ENCODE results near the gene FLOT2. TPM values are rescaled to one million over a fixed set of nuclear protein-coding genes. Genes with fewer than 3 reads are reported as not detected.

Gene FLOT2
- total and polyA plus RNA-seq, 2 donors (not counting 1 experiment from before 2014, with no cell fraction given): 48.9 to 81.1 TPM

GRCh38 chr17:28941251-28941650, 43.7 kb upstream of the FLOT2 start:
- Histone ChIP-seq H3K9ac (ENCODE audit: insufficient read depth, low read length) (no peak overlapping the region), H3K27me3 (ENCODE audit: control insufficient read depth, insufficient read depth, low read length) (no peaks in the 10 kb centered on the region), H3K79me2 (ENCODE audit: control insufficient read depth, insufficient read depth, low read length) (peaks cover 91% of the 10 kb centered on the region), H4K20me1 (ENCODE audit: control insufficient read depth, extremely low read depth, insufficient read depth, low read length) (no peaks in the 10 kb centered on the region), H3K4me1 (ENCODE audit: control insufficient read depth, extremely low read depth, insufficient read depth, low read length) (peaks cover 2% of the 10 kb centered on the region), H3K36me3 (ENCODE audit: control insufficient read depth, insufficient read depth, low read length) (no peaks in the 10 kb centered on the region), H3K27ac (ENCODE audit: insufficient read depth, low read length) (no peak overlapping the region), H3K9me3 (ENCODE audit: control insufficient read depth, insufficient read depth, low read depth, low read length) (no peaks in the 10 kb centered on the region), H3K4me2 (ENCODE audit: extremely low read depth, insufficient read depth, low read length) (no peak overlapping the region), H2AFZ (ENCODE audit: low read length) (no peak overlapping the region), H3K4me3 (replicated peaks in 1 of 4; ENCODE audit: control extremely low read depth in 1 of 4, insufficient read depth in 1 of 4, low read depth in 3 of 4, low read length in 4 of 4) (no peak overlapping the region)
- TF ChIP-seq EZH2 (IDR thresholded peaks at IDR 0.05; ENCODE audit: low read length, missing control alignments): no peak
- TF ChIP-seq, protein P1, sequence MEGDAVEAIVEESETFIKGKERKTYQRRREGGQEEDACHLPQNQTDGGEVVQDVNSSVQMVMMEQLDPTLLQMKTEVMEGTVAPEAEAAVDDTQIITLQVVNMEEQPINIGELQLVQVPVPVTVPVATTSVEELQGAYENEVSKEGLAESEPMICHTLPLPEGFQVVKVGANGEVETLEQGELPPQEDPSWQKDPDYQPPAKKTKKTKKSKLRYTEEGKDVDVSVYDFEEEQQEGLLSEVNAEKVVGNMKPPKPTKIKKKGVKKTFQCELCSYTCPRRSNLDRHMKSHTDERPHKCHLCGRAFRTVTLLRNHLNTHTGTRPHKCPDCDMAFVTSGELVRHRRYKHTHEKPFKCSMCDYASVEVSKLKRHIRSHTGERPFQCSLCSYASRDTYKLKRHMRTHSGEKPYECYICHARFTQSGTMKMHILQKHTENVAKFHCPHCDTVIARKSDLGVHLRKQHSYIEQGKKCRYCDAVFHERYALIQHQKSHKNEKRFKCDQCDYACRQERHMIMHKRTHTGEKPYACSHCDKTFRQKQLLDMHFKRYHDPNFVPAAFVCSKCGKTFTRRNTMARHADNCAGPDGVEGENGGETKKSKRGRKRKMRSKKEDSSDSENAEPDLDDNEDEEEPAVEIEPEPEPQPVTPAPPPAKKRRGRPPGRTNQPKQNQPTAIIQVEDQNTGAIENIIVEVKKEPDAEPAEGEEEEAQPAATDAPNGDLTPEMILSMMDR (conservative IDR thresholded peaks at IDR 0.05 in 1 of 2, IDR thresholded peaks at IDR 0.05 in 1 of 2; ENCODE audit: low read depth in 1 of 2, low read length in 2 of 2): no peak
- no peak for DNase-seq (ENCODE audit: low read depth in 2 of 2)

GRCh38 chr17:28940675-28941074, 43.1 kb upstream of the FLOT2 start:
- peaks cover 92% of the 10 kb centered on the region for H3K79me2 ChIP-seq (ENCODE audit: control insufficient read depth, insufficient read depth, low read length)
- no peaks in the 10 kb centered on the region for H3K36me3 ChIP-seq (ENCODE audit: control insufficient read depth, insufficient read depth, low read length)
- H2AFZ ChIP-seq (ENCODE audit: low read length): no peak overlapping the region

DNA sequence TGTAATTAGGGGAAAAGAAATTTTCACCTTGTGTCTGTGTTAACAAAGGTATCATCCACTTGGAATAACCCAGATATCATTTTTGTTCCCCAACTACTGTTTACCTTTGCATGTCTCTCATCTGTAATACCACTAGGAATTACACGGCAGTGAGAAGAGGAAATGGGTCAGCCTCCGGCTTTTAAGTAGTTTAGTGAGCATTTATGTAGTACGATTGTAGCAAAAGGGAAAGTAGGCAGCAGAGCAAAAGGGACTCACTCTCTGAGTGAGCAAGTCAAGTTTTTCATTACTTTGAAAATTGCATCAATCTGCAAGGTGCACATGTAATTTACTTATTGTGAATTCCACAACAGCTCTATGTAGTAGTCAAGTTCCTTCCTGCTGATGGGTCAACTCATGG, 42.6 kb upstream of the FLOT2 start:
- Histone ChIP-seq H4K20me1 (ENCODE audit: control insufficient read depth, extremely low read depth, insufficient read depth, low read length) (no peaks in the 10 kb centered on the region), H3K27ac (ENCODE audit: insufficient read depth, low read length) (no peak overlapping the region), H3K4me2 (ENCODE audit: extremely low read depth, insufficient read depth, low read length) (no peak overlapping the region), H2AFZ (ENCODE audit: low read length) (no peak overlapping the region), H3K79me2 (ENCODE audit: control insufficient read depth, insufficient read depth, low read length) (peaks cover 92% of the 10 kb centered on the region), H3K9me3 (ENCODE audit: control insufficient read depth, insufficient read depth, low read depth, low read length) (no peaks in the 10 kb centered on the region), H3K4me1 (ENCODE audit: control insufficient read depth, extremely low read depth, insufficient read depth, low read length) (peaks cover 6% of the 10 kb centered on the region), H3K27me3 (ENCODE audit: control insufficient read depth, insufficient read depth, low read length) (no peaks in the 10 kb centered on the region), H3K9ac (ENCODE audit: insufficient read depth, low read length) (no peak overlapping the region), H3K4me3 (replicated peaks in 1 of 4; ENCODE audit: control extremely low read depth in 1 of 4, insufficient read depth in 1 of 4, low read depth in 3 of 4, low read length in 4 of 4) (no peak overlapping the region), H3K36me3 (ENCODE audit: control insufficient read depth, insufficient read depth, low read length) (no peaks in the 10 kb centered on the region)
- TF ChIP-seq, protein P1 (conservative IDR thresholded peaks at IDR 0.05 in 1 of 2, IDR thresholded peaks at IDR 0.05 in 1 of 2; ENCODE audit: low read depth in 1 of 2, low read length in 2 of 2): no peak
- no peak for TF ChIP-seq EZH2 (IDR thresholded peaks at IDR 0.05; ENCODE audit: low read length, missing control alignments)
- DNase-seq (ENCODE audit: low read depth in 2 of 2): no peak

More at GRCh38 chr17:28940675-28941074, 43.1 kb upstream of the FLOT2 start:
- no peak for DNase-seq (ENCODE audit: low read depth in 2 of 2)
- Histone ChIP-seq H3K4me3 (replicated peaks in 1 of 4; ENCODE audit: control extremely low read depth in 1 of 4, insufficient read depth in 1 of 4, low read depth in 3 of 4, low read length in 4 of 4) (no peak overlapping the region), H3K4me1 (ENCODE audit: control insufficient read depth, extremely low read depth, insufficient read depth, low read length) (peaks cover 6% of the 10 kb centered on the region), H3K4me2 (ENCODE audit: extremely low read depth, insufficient read depth, low read length) (no peak overlapping the region), H3K27ac (ENCODE audit: insufficient read depth, low read length) (no peak overlapping the region), H3K27me3 (ENCODE audit: control insufficient read depth, insufficient read depth, low read length) (no peaks in the 10 kb centered on the region), H4K20me1 (ENCODE audit: control insufficient read depth, extremely low read depth, insufficient read depth, low read length) (no peaks in the 10 kb centered on the region), H3K9ac (ENCODE audit: insufficient read depth, low read length) (no peak overlapping the region), H3K9me3 (ENCODE audit: control insufficient read depth, insufficient read depth, low read depth, low read length) (no peaks in the 10 kb centered on the region)
- TF ChIP-seq, protein P1 (conservative IDR thresholded peaks at IDR 0.05 in 1 of 2, IDR thresholded peaks at IDR 0.05 in 1 of 2; ENCODE audit: low read depth in 1 of 2, low read length in 2 of 2): no peak
- no peak for TF ChIP-seq EZH2 (IDR thresholded peaks at IDR 0.05; ENCODE audit: low read length, missing control alignments)

Measured in fibroblast of lung (primary cell).